H9 (cell line): Measurements from ENCODE around the gene LARP4B. TPM values are rescaled to one million over a fixed set of nuclear protein-coding genes. Genes with fewer than 3 reads are reported as not detected.
A peak's percentile ranks its signal among the peaks of the same experiment; 100 is the strongest.

ENCODE experiments used
- DNase-seq: peaks from one replicate; pipeline ENCODE4 v3.0.0-alpha.2; 2017
- H2AFZ ChIP-seq: one replicate; pipeline ENCODE4 v1.6.1; 2013; ENCODE audit warnings: mild to moderate bottlenecking, low read length, control low read depth, moderate library complexity
- H2AK5ac ChIP-seq: 2 replicates; pipeline ENCODE4 v1.6.1; 2013; ENCODE audit warnings: low read length, control low read depth, mixed read lengths; ENCODE audit not compliant: insufficient read length
- H2BK120ac ChIP-seq: one replicate; pipeline ENCODE4 v1.6.1; 2013; ENCODE audit warnings: low read depth, mild to moderate bottlenecking, low read length, control low read depth, inconsistent platforms; ENCODE audit not compliant: poor library complexity, severe bottlenecking
- H2BK12ac ChIP-seq: 2 replicates; pipeline ENCODE4 v1.6.1; 2013; ENCODE audit warnings: low read length, control low read depth, mixed read lengths, low read depth; ENCODE audit not compliant: insufficient read length
- H2BK15ac ChIP-seq: 2 replicates; pipeline ENCODE4 v1.6.1; 2013; ENCODE audit warnings: low read depth, low read length, control low read depth
- H2BK20ac ChIP-seq: one replicate; pipeline ENCODE4 v1.6.1; 2013; ENCODE audit warnings: low read depth, mild to moderate bottlenecking, low read length, control low read depth, inconsistent platforms; ENCODE audit not compliant: poor library complexity, severe bottlenecking
- H2BK5ac ChIP-seq: 2 replicates; pipeline ENCODE4 v1.6.1; 2013; ENCODE audit warnings: low read length, control low read depth, mixed read lengths; ENCODE audit not compliant: insufficient read length
- H3K14ac ChIP-seq: 2 replicates; pipeline ENCODE4 v1.6.1; 2013; ENCODE audit warnings: low read length, control low read depth; ENCODE audit not compliant: insufficient read depth
- H3K18ac ChIP-seq: 2 replicates; pipeline ENCODE4 v1.6.1; 2013; ENCODE audit warnings: low read depth, mild to moderate bottlenecking, mixed read lengths, low read length, control low read depth; ENCODE audit not compliant: insufficient read length
- H3K23ac ChIP-seq: 2 replicates; pipeline ENCODE4 v1.6.1; 2013; ENCODE audit warnings: low read length, control low read depth, mixed read lengths, low read depth; ENCODE audit not compliant: insufficient read length
- H3K23me2 ChIP-seq: 2 replicates; pipeline ENCODE4 v1.6.1; 2013; ENCODE audit warnings: low read depth, mild to moderate bottlenecking, mixed read lengths, low read length, control low read depth; ENCODE audit not compliant: insufficient read length, poor library complexity, severe bottlenecking
- H3K27ac ChIP-seq: 2 replicates; pipeline ENCODE4 v1.5.1; 2013; ENCODE audit warnings: low read length, control low read depth, mixed read lengths, low read depth; ENCODE audit not compliant: insufficient read length
- H3K27me3 ChIP-seq: 2 replicates; pipeline ENCODE4 v1.6.1; 2013; ENCODE audit warnings: low read length, control low read depth, inconsistent platforms; ENCODE audit not compliant: insufficient read depth
- H3K4ac ChIP-seq: 2 replicates; pipeline ENCODE4 v1.6.1; 2013; ENCODE audit warnings: low read depth, mild to moderate bottlenecking, control low read depth, inconsistent platforms, low read length, moderate library complexity
- H3K4me1 ChIP-seq: 2 replicates; pipeline ENCODE4 v1.6.1; 2013; ENCODE audit warnings: low read length, control low read depth, inconsistent platforms; ENCODE audit not compliant: insufficient read depth
- H3K4me2 ChIP-seq: 2 replicates; pipeline ENCODE4 v1.6.1; 2013; ENCODE audit warnings: low read length, control low read depth, mixed read lengths; ENCODE audit not compliant: insufficient read length, insufficient read depth
- H3K56ac ChIP-seq: 2 replicates; pipeline ENCODE4 v1.6.1; 2013; ENCODE audit warnings: low read depth, mild to moderate bottlenecking, mixed read lengths, low read length, control low read depth; ENCODE audit not compliant: insufficient read length
- H3K79me1 ChIP-seq: 2 replicates; pipeline ENCODE4 v1.6.1; 2013; ENCODE audit warnings: low read depth, mild to moderate bottlenecking, moderate library complexity, low read length, control low read depth, inconsistent platforms; ENCODE audit not compliant: insufficient read depth, poor library complexity, severe bottlenecking
- H3K79me2 ChIP-seq: 2 replicates; pipeline ENCODE4 v1.6.1; 2013; ENCODE audit warnings: low read length, control low read depth, inconsistent platforms; ENCODE audit not compliant: insufficient read depth
- H3K9ac ChIP-seq: 2 replicates; pipeline ENCODE4 v1.6.1; 2013; ENCODE audit warnings: low read length, control low read depth, mixed read lengths; ENCODE audit not compliant: insufficient read length; ENCODE audit errors: extremely low read depth
- H3K9me3 ChIP-seq: one replicate; pipeline ENCODE4 v1.6.1; 2013; ENCODE audit warnings: low read depth, low read length, inconsistent platforms; ENCODE audit not compliant: control insufficient read depth
- H3T11ph ChIP-seq: one replicate; pipeline ENCODE4 v1.6.1; 2013; ENCODE audit warnings: mild to moderate bottlenecking, low read length, control low read depth, inconsistent platforms
- H4K20me1 ChIP-seq: one replicate; pipeline ENCODE4 v1.6.1; 2013; ENCODE audit not compliant: control insufficient read depth, insufficient read length, insufficient read depth
- H4K5ac ChIP-seq: 2 replicates; pipeline ENCODE4 v1.6.1; 2013; ENCODE audit warnings: low read depth, mild to moderate bottlenecking, mixed read lengths, low read length, control low read depth; ENCODE audit not compliant: insufficient read length
- H4K8ac ChIP-seq: replicated peaks from 2 replicates; pipeline ENCODE4 v1.6.1; 2013; ENCODE audit warnings: low read length, control low read depth, mixed read lengths, low read depth; ENCODE audit not compliant: insufficient read length
- H4K91ac ChIP-seq: 2 replicates; pipeline ENCODE4 v1.6.1; 2013; ENCODE audit warnings: low read depth, mild to moderate bottlenecking, moderate library complexity, mixed read lengths, low read length, control low read depth; ENCODE audit not compliant: insufficient read length
- H3K27ac Mint-ChIP-seq, 3 experiments: 2 replicates in 2 of 3; 3 replicates in 1 of 3; pipeline ENCODE4 v1.8.0; 2020 to 2021; ENCODE audit warnings: mixed read lengths in 3 of 3, mild to moderate bottlenecking in 1 of 3, moderate library complexity in 1 of 3
- H3K27me3 Mint-ChIP-seq: 2 replicates; pipeline ENCODE4 v1.8.0; 2021; ENCODE audit warnings: low read depth, mild to moderate bottlenecking, moderate library complexity, mixed read lengths
- H3K36me3 Mint-ChIP-seq, 3 experiments: 2 replicates in 2 of 3; 3 replicates in 1 of 3; pipeline ENCODE4 v1.8.0; 2020 to 2021; ENCODE audit warnings: low read depth in 3 of 3, mixed read lengths in 3 of 3; ENCODE audit not compliant: insufficient read depth in 1 of 3
- H3K4me1 Mint-ChIP-seq, 2 experiments: 2 replicates each; pipeline ENCODE4 v1.8.0; 2020; ENCODE audit warnings: mixed read lengths in 2 of 2
- H3K4me3 Mint-ChIP-seq, 2 experiments: 2 replicates in 1 of 2; 3 replicates in 1 of 2; pipeline ENCODE4 v1.8.0; 2020 to 2021; ENCODE audit warnings: mild to moderate bottlenecking in 2 of 2, mixed read lengths in 2 of 2, moderate library complexity in 1 of 2
- H3K9me3 Mint-ChIP-seq, 2 experiments: 2 replicates in 1 of 2; 3 replicates in 1 of 2; pipeline ENCODE4 v1.8.0; 2020; ENCODE audit warnings: mild to moderate bottlenecking in 2 of 2, mixed read lengths in 2 of 2, moderate library complexity in 1 of 2
- CTCF ChIP-seq: fragments of 200-600 bp; sonication (generic); conservative IDR thresholded peaks from 3 replicates; pipeline ENCODE4 v1.8.0; 2021; ENCODE audit warnings: antibody characterized with exemption, mild to moderate bottlenecking
- WGBS: extraction: QIAGEN DNeasy Blood & Tissue Kit; methylation state at CpG from one replicate; pipeline ENCODE4 v1.1.7; 2013; ENCODE audit warnings: missing lambda C conversion rate, low lambda C conversion rate, mixed read lengths; ENCODE audit not compliant: insufficient read length; ENCODE audit errors: extremely low coverage; 5-methylcytosine and 5-hydroxymethylcytosine counted together
- total RNA-seq: library from RNA; stranded (reverse); gene quantifications from 2 replicates; pipeline ENCODE4 v1.2.1, GENCODE V29; 2021

The LARP4B gene
- total RNA-seq, 1 experiment from 2014 or later, result 88.9 TPM

- H2BK12ac ChIP-seq, result no peak overlapping the region
- no peak overlapping the region for H2AK5ac ChIP-seq
- H3K79me1 ChIP-seq, result no peaks in the 10 kb centered on the region
- no peak overlapping the region for H4K5ac ChIP-seq
- no peak overlapping the region for H3K56ac ChIP-seq
- no peaks in the 10 kb centered on the region for H3K4me1 ChIP-seq
- no peak overlapping the region for H2BK20ac ChIP-seq
- no peaks in the 10 kb centered on the region for H3K23me2 ChIP-seq
- H4K8ac ChIP-seq, result no peak overlapping the region
- Mint-ChIP-seq H3K27me3 (no peaks in the 10 kb centered on the region; the same call in 1 of the 2 replicates), H3K9me3 (no peaks in the 10 kb centered on the region), H3K27ac (peak overlapping the region in 2 of 3 experiments; percentile 18 to 56; a peak in 2 of 7 replicates), H3K36me3 (peaks cover 36 to 95% (median 84%) of the 10 kb centered on the region in 3 experiments; a peak in 6 of 7 replicates), H3K4me3 (no peak overlapping the region), H3K4me1 (no peaks in the 10 kb centered on the region)
- H3K18ac ChIP-seq, result no peak overlapping the region
- no peak overlapping the region for H3K4me2 ChIP-seq
- no peak overlapping the region for H2BK15ac ChIP-seq
- no peak overlapping the region for H3K9ac ChIP-seq
- no peak for DNase-seq
- H3K79me2 ChIP-seq, result no peaks in the 10 kb centered on the region
- no peak for TF ChIP-seq CTCF
- no peak overlapping the region for H3K4ac ChIP-seq
- no CpG with 5 or more reads among the region's 5 CpGs for WGBS
- no peak overlapping the region for H2AFZ ChIP-seq
- H4K20me1 ChIP-seq, result no peaks in the 10 kb centered on the region
- H3K14ac ChIP-seq, result no peak overlapping the region; the same call in 1 of the 2 replicates
- H3K27me3 ChIP-seq, result no peaks in the 10 kb centered on the region
- H3K9me3 ChIP-seq, result no peaks in the 10 kb centered on the region
- H3T11ph ChIP-seq, result no peak overlapping the region
- H3K23ac ChIP-seq, result no peak overlapping the region
- H4K91ac ChIP-seq, result no peak overlapping the region
- no peak overlapping the region for H2BK120ac ChIP-seq
- H2BK5ac ChIP-seq, result no peak overlapping the region
- H3K27ac ChIP-seq, result no peak overlapping the region
These were observed 110.2 kb downstream of the LARP4B start for GRCh38 chr10:821322-821721.
